ENCODE data around the gene ZBTB39.
"Not testable (repeated sequence)": the region's sequence is repeated elsewhere in the genome, so short reads cannot be mapped to it uniquely, and the experiment has no call there.

The ZBTB39 gene

GRCh38 chr12:57031138-57031725 is 24.9 kb upstream of the ZBTB39 start:
- no peak for DNase-seq

GRCh38 chr12:57029457-57029856 is 23.1 kb upstream of the ZBTB39 start:
- DNase-seq, result no peak

GRCh38 chr12:57027805-57028153 is 21.4 kb upstream of the ZBTB39 start:
- no peak for DNase-seq

GRCh38 chr12:57027011-57027804 is 20.9 kb upstream of the ZBTB39 start:
- DNase-seq, result no peak

GRCh38 chr12:57025196-57025595 is 18.9 kb upstream of the ZBTB39 start:
- no peak for DNase-seq

- DNase-seq, result not testable (repeated sequence)
Measured at GRCh38 chr12:57022324-57022723, 16.0 kb upstream of the ZBTB39 start.

GRCh38 chr12:57019983-57020719 is 13.8 kb upstream of the ZBTB39 start:
- DNase-seq, result no peak

- DNase-seq, result no peak
Measured at GRCh38 chr12:57018906-57019305, 12.6 kb upstream of the ZBTB39 start.

GRCh38 chr12:57018353-57018752 is 12.0 kb upstream of the ZBTB39 start:
- DNase-seq, result not testable (repeated sequence)

- no peak for DNase-seq
Measured at GRCh38 chr12:57016348-57016747, 10.0 kb upstream of the ZBTB39 start, which contains the start of gene TAC3. Gene TAC3, minus strand, starts transcription at chr12:57016529. Its CDS starts 732 bp downstream, at chr12:57015797.

- DNase-seq, result no peak
Measured at GRCh38 chr12:57012600-57013465, 6.5 kb upstream of the ZBTB39 start.

- DNase-seq, result no peak
Measured at GRCh38 chr12:57011438-57012424, 5.4 kb upstream of the ZBTB39 start.

GRCh38 chr12:57010627-57011247 is 4.4 kb upstream of the ZBTB39 start:
- DNase-seq, result no peak

- DNase-seq, result no peak
Measured at GRCh38 chr12:57009949-57010626, 3.7 kb upstream of the ZBTB39 start.

GRCh38 chr12:57008178-57008577 is 1.8 kb upstream of the ZBTB39 start:
- peak; percentile 69 for DNase-seq

GRCh38 chr12:57006809-57007475 is 596 bp upstream of the ZBTB39 start:
- no peak for DNase-seq

- no peak for DNase-seq
Measured at GRCh38 chr12:57004651-57005050, 1.7 kb downstream of the ZBTB39 start.

GRCh38 chr12:57003395-57003794 is 3.0 kb downstream of the ZBTB39 start:
- DNase-seq, result no peak

GRCh38 chr12:57001448-57001906 is 4.9 kb downstream of the ZBTB39 start:
- DNase-seq, result peak; percentile 47

GRCh38 chr12:57000393-57000792 is 6.0 kb downstream of the ZBTB39 start:
- DNase-seq, result no peak
